ENCODE results near the gene ARAP2.

ARAP2 gene

GRCh38 chr4:36141186-36141585, 103.1 kb downstream of the ARAP2 start:
- no peak overlapping the region for H2BK15ac ChIP-seq (ENCODE audit: low read length)
- no peak overlapping the region for H2AK5ac ChIP-seq (ENCODE audit: low read depth, low read length)
- no peaks in the 10 kb centered on the region for H3K36me3 ChIP-seq (replicated peaks in 1 of 2; ENCODE audit: control insufficient read depth in 2 of 2, insufficient read depth in 2 of 2, low read length in 2 of 2)
- no peak overlapping the region for H2AFZ ChIP-seq (ENCODE audit: low read length)
- no peaks in the 10 kb centered on the region for H3K9me3 ChIP-seq (replicated peaks in 1 of 2; ENCODE audit: control insufficient read depth in 2 of 2, insufficient read depth in 1 of 2, low read depth in 1 of 2, low read length in 2 of 2)
- H3K4ac ChIP-seq (ENCODE audit: low read length) = no peak overlapping the region
- H4K8ac ChIP-seq (ENCODE audit: low read depth, low read length) = no peak overlapping the region
- DNase-seq (ENCODE audit: low spot score) = no peak
- H3K14ac ChIP-seq (ENCODE audit: low read length) = no peak overlapping the region
- no peak overlapping the region for H3K9ac ChIP-seq (ENCODE audit: low read depth, low read length, poor library complexity)
- no peak overlapping the region for H2BK5ac ChIP-seq (ENCODE audit: low read length)
- no CpG with 5 or more reads among the region's 1 CpG for WGBS, 2 donors (ENCODE audit: extremely low coverage in 2 of 2, insufficient read length in 2 of 2, insufficient replicate concordance in 1 of 2)
- H3K4me1 ChIP-seq (ENCODE audit: control insufficient read depth in 2 of 2, insufficient read depth in 1 of 2, low read depth in 1 of 2, low read length in 2 of 2) = peaks cover 0 to 9% of the 10 kb centered on the region in 2 donors
- H3K4me3 ChIP-seq (ENCODE audit: low read length in 2 of 2) = no peak overlapping the region
- no peak overlapping the region for H2BK120ac ChIP-seq (ENCODE audit: low read depth, low read length)
- no peak overlapping the region for H3K27ac ChIP-seq (replicated peaks; ENCODE audit: low read length)
- H3K79me1 ChIP-seq (ENCODE audit: low read depth, low read length) = no peaks in the 10 kb centered on the region
- H4K91ac ChIP-seq (ENCODE audit: low read depth, low read length, poor library complexity) = no peak overlapping the region
- H3K23ac ChIP-seq (ENCODE audit: low read depth, low read length, poor library complexity) = no peak overlapping the region
- H3K4me2 ChIP-seq (ENCODE audit: insufficient read depth, low read length, poor library complexity, severe bottlenecking) = no peak overlapping the region
- H3K18ac ChIP-seq (ENCODE audit: low read length) = no peak overlapping the region
- H2BK12ac ChIP-seq (ENCODE audit: low read length) = no peak overlapping the region
- H3K27me3 ChIP-seq (ENCODE audit: control insufficient read depth in 3 of 3, insufficient read depth in 3 of 3, low read depth in 1 of 3, low read length in 3 of 3) = no peaks in the 10 kb centered on the region

- Histone ChIP-seq H3K4me1 (ENCODE audit: control insufficient read depth in 2 of 2, insufficient read depth in 1 of 2, low read depth in 1 of 2, low read length in 2 of 2) (peaks cover 0 to 9% of the 10 kb centered on the region in 2 donors), H3K18ac (ENCODE audit: low read length) (no peak overlapping the region), H2BK12ac (ENCODE audit: low read length) (no peak overlapping the region), H3K9me3 (replicated peaks in 1 of 2; ENCODE audit: control insufficient read depth in 2 of 2, insufficient read depth in 1 of 2, low read depth in 1 of 2, low read length in 2 of 2) (no peaks in the 10 kb centered on the region), H3K4me2 (ENCODE audit: insufficient read depth, low read length, poor library complexity, severe bottlenecking) (no peak overlapping the region), H3K23ac (ENCODE audit: low read depth, low read length, poor library complexity) (no peak overlapping the region), H4K8ac (ENCODE audit: low read depth, low read length) (no peak overlapping the region), H3K27me3 (ENCODE audit: control insufficient read depth in 3 of 3, insufficient read depth in 3 of 3, low read depth in 1 of 3, low read length in 3 of 3) (no peaks in the 10 kb centered on the region), H3K4me3 (ENCODE audit: low read length in 2 of 2) (no peak overlapping the region), H2AFZ (ENCODE audit: low read length) (no peak overlapping the region), H2BK15ac (ENCODE audit: low read length) (no peak overlapping the region), H3K79me1 (ENCODE audit: low read depth, low read length) (no peaks in the 10 kb centered on the region), H2BK120ac (ENCODE audit: low read depth, low read length) (no peak overlapping the region), H3K9ac (ENCODE audit: low read depth, low read length, poor library complexity) (no peak overlapping the region), H3K4ac (ENCODE audit: low read length) (no peak overlapping the region), H4K91ac (ENCODE audit: low read depth, low read length, poor library complexity) (no peak overlapping the region), H2AK5ac (ENCODE audit: low read depth, low read length) (no peak overlapping the region), H3K27ac (replicated peaks; ENCODE audit: low read length) (no peak overlapping the region), H3K14ac (ENCODE audit: low read length) (no peak overlapping the region), H2BK5ac (ENCODE audit: low read length) (no peak overlapping the region), H3K36me3 (replicated peaks in 1 of 2; ENCODE audit: control insufficient read depth in 2 of 2, insufficient read depth in 2 of 2, low read length in 2 of 2) (no peaks in the 10 kb centered on the region)
- no peak for DNase-seq (ENCODE audit: low spot score)
Observed at GRCh38 chr4:36140421-36140820, 103.9 kb downstream of the ARAP2 start.

GRCh38 chr4:36138220-36138619, 106.1 kb downstream of the ARAP2 start:
- no peak overlapping the region for H3K4me3 ChIP-seq (ENCODE audit: low read length in 2 of 2)
- no peak overlapping the region for H2BK12ac ChIP-seq (ENCODE audit: low read length)
- H3K18ac ChIP-seq (ENCODE audit: low read length) = no peak overlapping the region
- no peak overlapping the region for H4K8ac ChIP-seq (ENCODE audit: low read depth, low read length)
- H3K14ac ChIP-seq (ENCODE audit: low read length) = no peak overlapping the region
- H4K91ac ChIP-seq (ENCODE audit: low read depth, low read length, poor library complexity) = no peak overlapping the region
- no peak for DNase-seq (ENCODE audit: low spot score)
- H2BK15ac ChIP-seq (ENCODE audit: low read length) = no peak overlapping the region
- H2AFZ ChIP-seq (ENCODE audit: low read length) = no peak overlapping the region
- H3K9me3 ChIP-seq (replicated peaks in 1 of 2; ENCODE audit: control insufficient read depth in 2 of 2, insufficient read depth in 1 of 2, low read depth in 1 of 2, low read length in 2 of 2) = no peaks in the 10 kb centered on the region
- H3K36me3 ChIP-seq (replicated peaks in 1 of 2; ENCODE audit: control insufficient read depth in 2 of 2, insufficient read depth in 2 of 2, low read length in 2 of 2) = no peaks in the 10 kb centered on the region
- H3K27ac ChIP-seq (replicated peaks; ENCODE audit: low read length) = no peak overlapping the region
- no peak overlapping the region for H3K4me2 ChIP-seq (ENCODE audit: insufficient read depth, low read length, poor library complexity, severe bottlenecking)
- H2BK120ac ChIP-seq (ENCODE audit: low read depth, low read length) = no peak overlapping the region
- H2AK5ac ChIP-seq (ENCODE audit: low read depth, low read length) = no peak overlapping the region
- no peak overlapping the region for H2BK5ac ChIP-seq (ENCODE audit: low read length)
- H3K4me1 ChIP-seq (ENCODE audit: control insufficient read depth in 2 of 2, insufficient read depth in 1 of 2, low read depth in 1 of 2, low read length in 2 of 2) = peaks cover 0 to 14% of the 10 kb centered on the region in 2 donors
- no peak overlapping the region for H3K23ac ChIP-seq (ENCODE audit: low read depth, low read length, poor library complexity)
- H3K27me3 ChIP-seq (ENCODE audit: control insufficient read depth in 3 of 3, insufficient read depth in 3 of 3, low read depth in 1 of 3, low read length in 3 of 3) = no peaks in the 10 kb centered on the region
- H3K4ac ChIP-seq (ENCODE audit: low read length) = no peak overlapping the region
- H3K9ac ChIP-seq (ENCODE audit: low read depth, low read length, poor library complexity) = no peak overlapping the region
- no peaks in the 10 kb centered on the region for H3K79me1 ChIP-seq (ENCODE audit: low read depth, low read length)

GRCh38 chr4:36137336-36137735, 107.0 kb downstream of the ARAP2 start:
- no peak overlapping the region for H3K14ac ChIP-seq (ENCODE audit: low read length)
- no peak overlapping the region for H2BK5ac ChIP-seq (ENCODE audit: low read length)
- H3K23ac ChIP-seq (ENCODE audit: low read depth, low read length, poor library complexity) = no peak overlapping the region
- H3K9me3 ChIP-seq (replicated peaks in 1 of 2; ENCODE audit: control insufficient read depth in 2 of 2, insufficient read depth in 1 of 2, low read depth in 1 of 2, low read length in 2 of 2) = no peaks in the 10 kb centered on the region
- WGBS, 2 donors (ENCODE audit: extremely low coverage in 2 of 2, insufficient read length in 2 of 2, insufficient replicate concordance in 1 of 2) = no CpG with 5 or more reads among the region's 4 CpGs
- H2BK15ac ChIP-seq (ENCODE audit: low read length) = no peak overlapping the region
- H3K4me2 ChIP-seq (ENCODE audit: insufficient read depth, low read length, poor library complexity, severe bottlenecking) = no peak overlapping the region
- H3K79me1 ChIP-seq (ENCODE audit: low read depth, low read length) = no peaks in the 10 kb centered on the region
- no peak overlapping the region for H2BK12ac ChIP-seq (ENCODE audit: low read length)
- no peak overlapping the region for H3K18ac ChIP-seq (ENCODE audit: low read length)
- H3K4ac ChIP-seq (ENCODE audit: low read length) = no peak overlapping the region
- DNase-seq (ENCODE audit: low spot score) = no peak
- no peak overlapping the region for H2AK5ac ChIP-seq (ENCODE audit: low read depth, low read length)
- no peak overlapping the region for H4K91ac ChIP-seq (ENCODE audit: low read depth, low read length, poor library complexity)
- no peaks in the 10 kb centered on the region for H3K27me3 ChIP-seq (ENCODE audit: control insufficient read depth in 3 of 3, insufficient read depth in 3 of 3, low read depth in 1 of 3, low read length in 3 of 3)
- H4K8ac ChIP-seq (ENCODE audit: low read depth, low read length) = no peak overlapping the region
- H3K4me3 ChIP-seq (ENCODE audit: low read length in 2 of 2) = no peak overlapping the region
- H2BK120ac ChIP-seq (ENCODE audit: low read depth, low read length) = no peak overlapping the region
- no peak overlapping the region for H3K9ac ChIP-seq (ENCODE audit: low read depth, low read length, poor library complexity)
- no peak overlapping the region for H3K27ac ChIP-seq (replicated peaks; ENCODE audit: low read length)
- no peak overlapping the region for H2AFZ ChIP-seq (ENCODE audit: low read length)
- H3K4me1 ChIP-seq (ENCODE audit: control insufficient read depth in 2 of 2, insufficient read depth in 1 of 2, low read depth in 1 of 2, low read length in 2 of 2) = peaks cover 0 to 12% of the 10 kb centered on the region in 2 donors
- H3K36me3 ChIP-seq (replicated peaks in 1 of 2; ENCODE audit: control insufficient read depth in 2 of 2, insufficient read depth in 2 of 2, low read length in 2 of 2) = no peaks in the 10 kb centered on the region
